ENCODE results near the gene PWWP2A. TPM values are rescaled to one million over a fixed set of nuclear protein-coding genes. Genes with fewer than 3 reads are reported as not detected.

Gene PWWP2A
- total and polyA plus RNA-seq, 2 experiments from 2014 or later = 51.5 to 81.6 TPM

DNA sequence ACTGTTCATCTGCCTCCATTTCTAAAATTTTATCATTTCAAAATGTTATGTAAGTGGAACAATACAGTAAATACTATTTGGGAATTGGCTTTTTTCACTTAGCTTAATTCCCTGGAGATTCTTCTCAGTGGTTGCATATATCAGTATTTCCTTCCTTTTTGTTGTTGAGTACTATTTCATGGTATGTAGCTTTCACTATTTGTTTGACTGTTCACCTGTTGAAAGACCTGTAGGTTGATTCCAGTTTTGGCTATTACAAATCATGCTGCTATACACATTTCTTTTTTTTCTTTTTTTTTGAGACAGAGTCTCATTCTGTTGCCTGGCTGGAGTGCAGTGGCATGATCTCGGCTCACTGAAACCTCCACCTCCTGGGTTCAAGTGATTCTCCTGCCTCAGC lies 33.0 kb upstream of the PWWP2A start:
- no peak overlapping the region for H3K4me2 ChIP-seq
- DNase-seq (ENCODE audit: low spot score) (no peak), ATAC-seq (no peak)
- no peaks in the 10 kb centered on the region for H3K9me2 ChIP-seq (ENCODE audit: insufficient read depth)
- no peak overlapping the region for H3K27ac ChIP-seq (ENCODE audit: low read depth)
- no peak overlapping the region for H2AFZ ChIP-seq
- Mint-ChIP-seq H3K4me1 (peaks cover 4% of the 10 kb centered on the region), H3K4me3 (no peak overlapping the region), H3K27me3 (ENCODE audit: insufficient read depth, low read depth, poor library complexity) (peaks cover 5% of the 10 kb centered on the region), H3K36me3 (ENCODE audit: low read depth) (no peaks in the 10 kb centered on the region), H3K27ac (no peak overlapping the region), H3K9me3 (no peaks in the 10 kb centered on the region)
- H3K79me2 ChIP-seq (replicated peaks; ENCODE audit: insufficient read depth) = no peaks in the 10 kb centered on the region
- H4K20me1 ChIP-seq (replicated peaks; ENCODE audit: insufficient read depth) = no peaks in the 10 kb centered on the region
- no peaks in the 10 kb centered on the region; the same call in 1 of the 2 replicates for H3K36me3 ChIP-seq (ENCODE audit: insufficient read depth)
- H3K27me3 ChIP-seq (ENCODE audit: insufficient read depth) = no peaks in the 10 kb centered on the region
- H3K4me1 ChIP-seq (ENCODE audit: insufficient read depth) = no peaks in the 10 kb centered on the region
- TF ChIP-seq EZH2 (IDR thresholded peaks at IDR 0.05; ENCODE audit: low read depth, unreplicated experiment) = no peak
- no peak for TF ChIP-seq POLR2AphosphoS5 (IDR thresholded peaks at IDR 0.05; ENCODE audit: low read depth)
- TF ChIP-seq, protein P1, sequence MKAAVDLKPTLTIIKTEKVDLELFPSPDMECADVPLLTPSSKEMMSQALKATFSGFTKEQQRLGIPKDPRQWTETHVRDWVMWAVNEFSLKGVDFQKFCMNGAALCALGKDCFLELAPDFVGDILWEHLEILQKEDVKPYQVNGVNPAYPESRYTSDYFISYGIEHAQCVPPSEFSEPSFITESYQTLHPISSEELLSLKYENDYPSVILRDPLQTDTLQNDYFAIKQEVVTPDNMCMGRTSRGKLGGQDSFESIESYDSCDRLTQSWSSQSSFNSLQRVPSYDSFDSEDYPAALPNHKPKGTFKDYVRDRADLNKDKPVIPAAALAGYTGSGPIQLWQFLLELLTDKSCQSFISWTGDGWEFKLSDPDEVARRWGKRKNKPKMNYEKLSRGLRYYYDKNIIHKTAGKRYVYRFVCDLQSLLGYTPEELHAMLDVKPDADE (IDR thresholded peaks at IDR 0.05) = no peak
- TF ChIP-seq NANOG (IDR thresholded peaks at IDR 0.05; ENCODE audit: borderline replicate concordance) = no peak
- TF ChIP-seq, protein P2, sequence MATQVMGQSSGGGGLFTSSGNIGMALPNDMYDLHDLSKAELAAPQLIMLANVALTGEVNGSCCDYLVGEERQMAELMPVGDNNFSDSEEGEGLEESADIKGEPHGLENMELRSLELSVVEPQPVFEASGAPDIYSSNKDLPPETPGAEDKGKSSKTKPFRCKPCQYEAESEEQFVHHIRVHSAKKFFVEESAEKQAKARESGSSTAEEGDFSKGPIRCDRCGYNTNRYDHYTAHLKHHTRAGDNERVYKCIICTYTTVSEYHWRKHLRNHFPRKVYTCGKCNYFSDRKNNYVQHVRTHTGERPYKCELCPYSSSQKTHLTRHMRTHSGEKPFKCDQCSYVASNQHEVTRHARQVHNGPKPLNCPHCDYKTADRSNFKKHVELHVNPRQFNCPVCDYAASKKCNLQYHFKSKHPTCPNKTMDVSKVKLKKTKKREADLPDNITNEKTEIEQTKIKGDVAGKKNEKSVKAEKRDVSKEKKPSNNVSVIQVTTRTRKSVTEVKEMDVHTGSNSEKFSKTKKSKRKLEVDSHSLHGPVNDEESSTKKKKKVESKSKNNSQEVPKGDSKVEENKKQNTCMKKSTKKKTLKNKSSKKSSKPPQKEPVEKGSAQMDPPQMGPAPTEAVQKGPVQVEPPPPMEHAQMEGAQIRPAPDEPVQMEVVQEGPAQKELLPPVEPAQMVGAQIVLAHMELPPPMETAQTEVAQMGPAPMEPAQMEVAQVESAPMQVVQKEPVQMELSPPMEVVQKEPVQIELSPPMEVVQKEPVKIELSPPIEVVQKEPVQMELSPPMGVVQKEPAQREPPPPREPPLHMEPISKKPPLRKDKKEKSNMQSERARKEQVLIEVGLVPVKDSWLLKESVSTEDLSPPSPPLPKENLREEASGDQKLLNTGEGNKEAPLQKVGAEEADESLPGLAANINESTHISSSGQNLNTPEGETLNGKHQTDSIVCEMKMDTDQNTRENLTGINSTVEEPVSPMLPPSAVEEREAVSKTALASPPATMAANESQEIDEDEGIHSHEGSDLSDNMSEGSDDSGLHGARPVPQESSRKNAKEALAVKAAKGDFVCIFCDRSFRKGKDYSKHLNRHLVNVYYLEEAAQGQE (IDR thresholded peaks at IDR 0.05; ENCODE audit: unreplicated experiment) = no peak
- TF ChIP-seq STAT1 (IDR thresholded peaks at IDR 0.05; ENCODE audit: unreplicated experiment) = no peak
- no peak for TF ChIP-seq ZNF114 (CRISPR knock-in tag; IDR thresholded peaks at IDR 0.05)
- TF ChIP-seq CREB1 (CRISPR knock-in tag; IDR thresholded peaks at IDR 0.05; ENCODE audit: low read depth) = no peak
- TF ChIP-seq, protein P3, sequence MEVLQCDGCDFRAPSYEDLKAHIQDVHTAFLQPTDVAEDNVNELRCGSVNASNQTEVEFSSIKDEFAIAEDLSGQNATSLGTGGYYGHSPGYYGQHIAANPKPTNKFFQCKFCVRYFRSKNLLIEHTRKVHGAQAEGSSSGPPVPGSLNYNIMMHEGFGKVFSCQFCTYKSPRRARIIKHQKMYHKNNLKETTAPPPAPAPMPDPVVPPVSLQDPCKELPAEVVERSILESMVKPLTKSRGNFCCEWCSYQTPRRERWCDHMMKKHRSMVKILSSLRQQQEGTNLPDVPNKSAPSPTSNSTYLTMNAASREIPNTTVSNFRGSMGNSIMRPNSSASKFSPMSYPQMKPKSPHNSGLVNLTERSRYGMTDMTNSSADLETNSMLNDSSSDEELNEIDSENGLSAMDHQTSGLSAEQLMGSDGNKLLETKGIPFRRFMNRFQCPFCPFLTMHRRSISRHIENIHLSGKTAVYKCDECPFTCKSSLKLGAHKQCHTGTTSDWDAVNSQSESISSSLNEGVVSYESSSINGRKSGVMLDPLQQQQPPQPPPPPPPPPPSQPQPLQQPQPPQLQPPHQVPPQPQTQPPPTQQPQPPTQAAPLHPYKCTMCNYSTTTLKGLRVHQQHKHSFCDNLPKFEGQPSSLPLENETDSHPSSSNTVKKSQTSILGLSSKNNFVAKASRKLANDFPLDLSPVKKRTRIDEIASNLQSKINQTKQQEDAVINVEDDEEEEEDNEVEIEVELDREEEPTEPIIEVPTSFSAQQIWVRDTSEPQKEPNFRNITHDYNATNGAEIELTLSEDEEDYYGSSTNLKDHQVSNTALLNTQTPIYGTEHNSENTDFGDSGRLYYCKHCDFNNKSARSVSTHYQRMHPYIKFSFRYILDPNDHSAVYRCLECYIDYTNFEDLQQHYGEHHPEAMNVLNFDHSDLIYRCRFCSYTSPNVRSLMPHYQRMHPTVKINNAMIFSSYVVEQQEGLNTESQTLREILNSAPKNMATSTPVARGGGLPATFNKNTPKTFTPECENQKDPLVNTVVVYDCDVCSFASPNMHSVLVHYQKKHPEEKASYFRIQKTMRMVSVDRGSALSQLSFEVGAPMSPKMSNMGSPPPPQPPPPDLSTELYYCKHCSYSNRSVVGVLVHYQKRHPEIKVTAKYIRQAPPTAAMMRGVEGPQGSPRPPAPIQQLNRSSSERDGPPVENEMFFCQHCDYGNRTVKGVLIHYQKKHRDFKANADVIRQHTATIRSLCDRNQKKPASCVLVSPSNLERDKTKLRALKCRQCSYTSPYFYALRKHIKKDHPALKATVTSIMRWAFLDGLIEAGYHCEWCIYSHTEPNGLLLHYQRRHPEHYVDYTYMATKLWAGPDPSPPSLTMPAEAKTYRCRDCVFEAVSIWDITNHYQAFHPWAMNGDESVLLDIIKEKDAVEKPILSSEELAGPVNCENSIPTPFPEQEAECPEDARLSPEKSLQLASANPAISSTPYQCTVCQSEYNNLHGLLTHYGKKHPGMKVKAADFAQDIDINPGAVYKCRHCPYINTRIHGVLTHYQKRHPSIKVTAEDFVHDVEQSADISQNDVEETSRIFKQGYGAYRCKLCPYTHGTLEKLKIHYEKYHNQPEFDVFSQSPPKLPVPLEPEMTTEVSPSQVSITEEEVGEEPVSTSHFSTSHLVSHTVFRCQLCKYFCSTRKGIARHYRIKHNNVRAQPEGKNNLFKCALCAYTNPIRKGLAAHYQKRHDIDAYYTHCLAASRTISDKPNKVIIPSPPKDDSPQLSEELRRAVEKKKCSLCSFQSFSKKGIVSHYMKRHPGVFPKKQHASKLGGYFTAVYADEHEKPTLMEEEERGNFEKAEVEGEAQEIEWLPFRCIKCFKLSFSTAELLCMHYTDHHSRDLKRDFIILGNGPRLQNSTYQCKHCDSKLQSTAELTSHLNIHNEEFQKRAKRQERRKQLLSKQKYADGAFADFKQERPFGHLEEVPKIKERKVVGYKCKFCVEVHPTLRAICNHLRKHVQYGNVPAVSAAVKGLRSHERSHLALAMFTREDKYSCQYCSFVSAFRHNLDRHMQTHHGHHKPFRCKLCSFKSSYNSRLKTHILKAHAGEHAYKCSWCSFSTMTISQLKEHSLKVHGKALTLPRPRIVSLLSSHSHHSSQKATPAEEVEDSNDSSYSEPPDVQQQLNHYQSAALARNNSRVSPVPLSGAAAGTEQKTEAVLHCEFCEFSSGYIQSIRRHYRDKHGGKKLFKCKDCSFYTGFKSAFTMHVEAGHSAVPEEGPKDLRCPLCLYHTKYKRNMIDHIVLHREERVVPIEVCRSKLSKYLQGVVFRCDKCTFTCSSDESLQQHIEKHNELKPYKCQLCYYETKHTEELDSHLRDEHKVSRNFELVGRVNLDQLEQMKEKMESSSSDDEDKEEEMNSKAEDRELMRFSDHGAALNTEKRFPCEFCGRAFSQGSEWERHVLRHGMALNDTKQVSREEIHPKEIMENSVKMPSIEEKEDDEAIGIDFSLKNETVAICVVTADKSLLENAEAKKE (CRISPR knock-in tag; IDR thresholded peaks at IDR 0.05) = no peak
- TF ChIP-seq EZH2phosphoT487 (IDR thresholded peaks at IDR 0.05; ENCODE audit: unreplicated experiment) = no peak
- no peak overlapping the region for H3K4me3 ChIP-seq
- H3F3A ChIP-seq (replicated peaks; ENCODE audit: low read depth) = no peaks in the 10 kb centered on the region
